ENCODE measurements around the gene TRIM47.

The TRIM47 gene

DNA sequence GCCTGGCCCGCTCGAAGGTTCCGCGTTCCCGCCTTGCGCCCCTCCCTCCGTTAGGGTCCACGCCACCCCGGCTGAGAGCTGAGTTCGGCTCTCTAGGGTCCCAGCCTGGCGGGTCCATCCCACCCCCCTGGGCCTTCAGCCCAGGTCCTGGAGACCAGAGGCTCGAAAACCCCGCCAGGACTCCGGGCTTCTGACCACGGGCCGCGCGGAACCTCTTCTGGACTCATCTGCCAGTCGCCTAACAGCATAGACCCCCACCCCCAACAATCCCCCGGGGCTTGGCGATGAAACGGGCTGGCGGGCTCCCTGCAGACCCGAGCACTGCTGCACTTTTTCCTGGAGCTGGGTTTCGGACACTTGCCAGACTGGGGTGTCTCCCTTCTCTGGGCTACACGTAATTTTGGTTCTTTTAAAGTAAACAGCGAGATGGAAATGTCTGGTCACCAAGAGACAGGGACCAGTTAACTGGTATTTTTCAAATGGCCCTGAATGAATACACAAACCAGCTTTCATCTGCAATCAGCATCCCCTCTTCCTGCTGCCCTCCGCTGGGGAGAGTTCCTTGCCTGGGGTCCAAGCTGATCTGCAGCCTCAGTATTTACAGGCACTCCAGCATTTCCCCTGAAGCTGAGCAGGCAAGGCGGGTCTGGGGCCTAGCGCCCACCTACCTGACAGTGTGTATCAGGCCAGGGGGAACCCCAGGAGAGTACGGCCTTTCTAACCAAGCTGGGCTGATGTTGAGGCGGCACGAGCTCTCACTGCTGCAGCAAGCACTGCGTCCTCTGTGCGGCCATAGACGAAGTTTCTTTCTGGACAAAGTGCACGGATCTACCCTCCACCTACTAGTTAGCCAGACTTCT, 19.0 kb upstream of the TRIM47 start:
- Histone ChIP-seq H2AFZ (ENCODE audit: low read depth, low read length) (no peak overlapping the region), H2BK5ac (ENCODE audit: low read depth, low read length, poor library complexity, severe bottlenecking) (no peak overlapping the region), H3K79me1 (replicated peaks; ENCODE audit: low read length, poor library complexity, severe bottlenecking) (peaks cover 42% of the 10 kb centered on the region), H3K9me3 (ENCODE audit: control insufficient read depth, low read length) (no peaks in the 10 kb centered on the region), H3K27me3 (ENCODE audit: control insufficient read depth in 1 of 2, insufficient read depth in 1 of 2, low read length in 2 of 2) (no peaks in the 10 kb centered on the region), H3K23ac (ENCODE audit: low read length in 2 of 2) (no peak overlapping the region), H3K4me2 (ENCODE audit: low read length, poor library complexity, severe bottlenecking) (peak overlapping the region; percentile 47), H2AK5ac (ENCODE audit: low read length, severe bottlenecking) (no peak overlapping the region), H3K36me3 (ENCODE audit: control insufficient read depth in 1 of 2, insufficient read depth in 2 of 2, low read depth in 1 of 2, low read length in 2 of 2) (peaks cover 44 to 55% of the 10 kb centered on the region in 2 experiments), H3K4me3 (ENCODE audit: insufficient read depth in 1 of 2, low read depth in 1 of 2, low read length in 2 of 2) (peak overlapping the region in 1 of 2 experiments; percentile 73), H3K9ac (ENCODE audit: low read length) (peak overlapping the region; percentile 83), H4K91ac (ENCODE audit: low read length) (peak overlapping the region; percentile 66), H2BK15ac (ENCODE audit: low read depth, poor library complexity, severe bottlenecking) (peak overlapping the region; percentile 33), H3K4me1 (ENCODE audit: control insufficient read depth, insufficient read depth, low read depth, low read length) (peaks cover 29% of the 10 kb centered on the region), H3K14ac (ENCODE audit: low read length in 2 of 2) (no peak overlapping the region), H3K18ac (ENCODE audit: low read depth in 1 of 2, low read length in 2 of 2) (peak overlapping the region; percentile 58 to 88), H3K27ac (ENCODE audit: low read length, poor library complexity, severe bottlenecking) (no peak overlapping the region), H4K8ac (ENCODE audit: low read length) (peak overlapping the region; percentile 94), H3K4ac (ENCODE audit: low read depth in 1 of 2, low read length in 2 of 2) (peak overlapping the region; percentile 35 to 46), H2BK12ac (ENCODE audit: low read length in 2 of 2) (peak overlapping the region in 1 of 2 experiments; percentile 34), H2BK120ac (ENCODE audit: low read depth, low read length) (peak overlapping the region; percentile 52)
- DNase-seq = no peak
- WGBS = 55% methylated on average over 36 of the region's 37 CpGs

DNA sequence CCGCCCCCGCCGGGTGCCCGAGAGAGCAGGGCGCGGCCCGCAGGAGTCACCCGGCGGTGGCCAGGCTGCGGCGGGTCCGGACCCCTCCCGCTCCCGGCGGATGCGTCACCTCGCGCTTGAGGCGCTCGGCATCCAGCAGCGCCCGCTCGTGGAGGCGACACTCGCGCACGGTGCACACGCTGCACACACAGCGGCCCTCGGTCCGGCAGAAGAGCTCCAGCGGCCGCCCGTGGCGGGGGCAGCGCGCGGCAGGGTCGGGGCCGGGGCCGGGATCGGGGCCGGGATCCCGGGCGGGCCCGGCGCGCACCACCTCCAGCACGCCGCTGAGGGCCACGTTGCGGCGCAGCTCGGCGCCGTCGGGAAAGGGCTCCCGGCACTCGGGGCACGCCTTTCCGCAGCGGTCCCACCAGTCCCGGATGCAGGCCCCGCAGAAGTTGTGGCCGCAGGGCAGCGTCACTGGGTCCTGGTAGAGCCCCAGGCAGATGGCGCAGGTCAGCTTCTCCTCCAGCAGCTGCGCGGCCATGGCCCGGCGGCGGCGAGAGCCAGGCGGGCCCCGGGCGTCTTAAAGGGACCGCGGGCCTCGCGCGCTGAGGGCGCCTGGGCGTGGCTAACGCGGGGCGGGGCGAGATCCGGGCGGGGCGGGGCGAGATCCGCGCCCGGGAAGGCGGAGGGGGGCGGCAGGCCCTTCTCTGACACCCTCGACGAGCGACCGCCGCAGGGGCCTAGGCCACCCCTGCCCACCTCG, 18.2 kb upstream of the TRIM47 start, which contains the start of gene TRIM65:
Gene TRIM65, minus strand, starts transcription at position 537 of the 745 bp plus-strand sequence. Its CDS starts 14 bp downstream, at position 523.
- WGBS = under 1% methylated on average over 62 of the region's 102 CpGs

DNA sequence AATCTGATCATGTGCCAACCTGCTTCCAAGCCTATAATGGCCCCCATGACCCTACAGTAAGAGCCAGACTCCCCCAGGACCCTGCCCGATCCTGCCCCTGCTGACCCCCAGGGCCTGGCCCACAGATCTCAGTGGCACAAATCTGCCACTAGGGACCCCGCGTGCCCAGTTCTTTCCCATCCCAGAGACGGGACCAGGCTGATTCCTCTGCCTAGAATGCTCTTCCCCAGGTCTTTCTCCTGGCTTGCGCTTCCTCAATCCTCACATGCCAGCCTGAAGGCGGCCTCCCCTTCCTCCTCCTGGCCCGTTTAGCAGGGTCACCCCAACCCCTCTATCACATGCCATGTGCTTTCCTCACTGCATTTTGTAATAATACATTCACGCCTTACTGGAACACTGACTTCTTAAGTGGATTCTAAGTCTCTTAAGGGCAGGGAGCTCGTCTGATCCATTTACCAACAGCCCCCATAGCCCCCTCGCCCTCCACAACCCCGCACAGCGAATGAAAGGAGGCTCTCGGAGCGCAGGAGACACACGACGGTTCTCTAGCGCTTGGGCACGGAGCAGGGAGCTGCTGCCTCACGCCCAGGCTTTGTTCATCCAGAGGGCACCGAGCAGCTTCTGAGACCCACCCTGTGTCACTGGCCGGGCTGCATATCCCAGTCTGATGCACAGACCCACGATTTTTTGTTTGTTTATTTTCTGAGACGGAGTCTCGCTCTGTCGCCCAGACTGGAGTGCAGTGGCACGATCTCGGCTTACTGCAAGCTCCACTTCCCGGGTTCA, 17.2 kb upstream of the TRIM47 start:
- H3K4me3 ChIP-seq (ENCODE audit: insufficient read depth in 1 of 2, low read depth in 1 of 2, low read length in 2 of 2) = peak overlapping the region; percentile 47 to 76
- peak overlapping the region in 1 of 2 experiments; percentile 48 for H3K14ac ChIP-seq (ENCODE audit: low read length in 2 of 2)
- WGBS = 38% methylated on average over 28 of the region's 28 CpGs
- H3K4me1 ChIP-seq (ENCODE audit: control insufficient read depth, insufficient read depth, low read depth, low read length) = peaks cover 28% of the 10 kb centered on the region
- H3K9me3 ChIP-seq (ENCODE audit: control insufficient read depth, low read length) = no peaks in the 10 kb centered on the region
- H2BK15ac ChIP-seq (ENCODE audit: low read depth, poor library complexity, severe bottlenecking) = peak overlapping the region; percentile 99
- peaks cover 45 to 58% of the 10 kb centered on the region in 2 experiments for H3K36me3 ChIP-seq (ENCODE audit: control insufficient read depth in 1 of 2, insufficient read depth in 2 of 2, low read depth in 1 of 2, low read length in 2 of 2)
- peak overlapping the region; percentile 96 for H4K91ac ChIP-seq (ENCODE audit: low read length)
- H3K4ac ChIP-seq (ENCODE audit: low read depth in 1 of 2, low read length in 2 of 2) = peak overlapping the region; percentile 77 to 96
- peak overlapping the region; percentile 34 for H2BK120ac ChIP-seq (ENCODE audit: low read depth, low read length)
- peak overlapping the region; percentile 61 for H3K4me2 ChIP-seq (ENCODE audit: low read length, poor library complexity, severe bottlenecking)
- H3K27ac ChIP-seq (ENCODE audit: low read length, poor library complexity, severe bottlenecking) = no peak overlapping the region
- H2AFZ ChIP-seq (ENCODE audit: low read depth, low read length) = no peak overlapping the region
- H3K9ac ChIP-seq (ENCODE audit: low read length) = peak overlapping the region; percentile 81
- peaks cover 31% of the 10 kb centered on the region for H3K79me1 ChIP-seq (replicated peaks; ENCODE audit: low read length, poor library complexity, severe bottlenecking)
- peak overlapping the region; percentile 85 to 92 for H2BK12ac ChIP-seq (ENCODE audit: low read length in 2 of 2)
- H3K23ac ChIP-seq (ENCODE audit: low read length in 2 of 2) = peak overlapping the region in 1 of 2 experiments; percentile 60
- DNase-seq = peak; percentile 45
- peak overlapping the region; percentile 92 to 96 for H3K18ac ChIP-seq (ENCODE audit: low read depth in 1 of 2, low read length in 2 of 2)
- no peak overlapping the region for H2BK5ac ChIP-seq (ENCODE audit: low read depth, low read length, poor library complexity, severe bottlenecking)
- peak overlapping the region; percentile 66 for H2AK5ac ChIP-seq (ENCODE audit: low read length, severe bottlenecking)
- H3K27me3 ChIP-seq (ENCODE audit: control insufficient read depth in 1 of 2, insufficient read depth in 1 of 2, low read length in 2 of 2) = no peaks in the 10 kb centered on the region
- peak overlapping the region; percentile 95 for H4K8ac ChIP-seq (ENCODE audit: low read length)

More for the DNA sequence above, 18.2 kb upstream of the TRIM47 start, which contains the start of gene TRIM65:
- Histone ChIP-seq H3K9ac (ENCODE audit: low read length) (peak within 1 kb of the TSS; percentile 83), H2BK120ac (ENCODE audit: low read depth, low read length) (peak within 1 kb of the TSS; percentile 52), H4K8ac (ENCODE audit: low read length) (peak within 1 kb of the TSS; percentile 95), H2BK5ac (ENCODE audit: low read depth, low read length, poor library complexity, severe bottlenecking) (no peak within 1 kb of the TSS), H3K27ac (ENCODE audit: low read length, poor library complexity, severe bottlenecking) (peak within 1 kb of the TSS; percentile 44), H3K4me2 (ENCODE audit: low read length, poor library complexity, severe bottlenecking) (peak within 1 kb of the TSS; percentile 61), H2AFZ (ENCODE audit: low read depth, low read length) (peak within 1 kb of the TSS; percentile 84), H3K23ac (ENCODE audit: low read length in 2 of 2) (peak within 1 kb of the TSS in 1 of 2 experiments; percentile 75), H3K4ac (ENCODE audit: low read depth in 1 of 2, low read length in 2 of 2) (peak within 1 kb of the TSS; percentile 77 to 96), H4K91ac (ENCODE audit: low read length) (peak within 1 kb of the TSS; percentile 96), H3K9me3 (ENCODE audit: control insufficient read depth, low read length) (no peaks in the 10 kb centered on the region), H2BK15ac (ENCODE audit: low read depth, poor library complexity, severe bottlenecking) (peak within 1 kb of the TSS; percentile 99), H3K27me3 (ENCODE audit: control insufficient read depth in 1 of 2, insufficient read depth in 1 of 2, low read length in 2 of 2) (no peaks in the 10 kb centered on the region), H3K18ac (ENCODE audit: low read depth in 1 of 2, low read length in 2 of 2) (peak within 1 kb of the TSS; percentile 95 to 96), H2BK12ac (ENCODE audit: low read length in 2 of 2) (peak within 1 kb of the TSS; percentile 33 to 85), H2AK5ac (ENCODE audit: low read length, severe bottlenecking) (peak within 1 kb of the TSS; percentile 66), H3K79me1 (replicated peaks; ENCODE audit: low read length, poor library complexity, severe bottlenecking) (peaks cover 40% of the 10 kb centered on the region), H3K14ac (ENCODE audit: low read length in 2 of 2) (peak within 1 kb of the TSS in 1 of 2 experiments; percentile 98), H3K4me1 (ENCODE audit: control insufficient read depth, insufficient read depth, low read depth, low read length) (peaks cover 29% of the 10 kb centered on the region), H3K4me3 (ENCODE audit: insufficient read depth in 1 of 2, low read depth in 1 of 2, low read length in 2 of 2) (peak within 1 kb of the TSS; percentile 76 to 83), H3K36me3 (ENCODE audit: control insufficient read depth in 1 of 2, insufficient read depth in 2 of 2, low read depth in 1 of 2, low read length in 2 of 2) (peaks cover 45 to 58% of the 10 kb centered on the region in 2 experiments)
- peak; percentile 82 for DNase-seq

Measured in mesenchymal stem cell (in vitro differentiated cells and primary cell).